HG03039 (cell line): Measurements from ENCODE around the gene TRABD2B.

ENCODE experiments used
- ATAC-seq: cut with Tn5 transposase; IDR thresholded peaks from one replicate; pipeline ENCODE4 v1.9.1; 2021; ENCODE audit warnings: mild to moderate bottlenecking, moderate library complexity; ENCODE audit not compliant: unreplicated experiment

The TRABD2B gene

DNA sequence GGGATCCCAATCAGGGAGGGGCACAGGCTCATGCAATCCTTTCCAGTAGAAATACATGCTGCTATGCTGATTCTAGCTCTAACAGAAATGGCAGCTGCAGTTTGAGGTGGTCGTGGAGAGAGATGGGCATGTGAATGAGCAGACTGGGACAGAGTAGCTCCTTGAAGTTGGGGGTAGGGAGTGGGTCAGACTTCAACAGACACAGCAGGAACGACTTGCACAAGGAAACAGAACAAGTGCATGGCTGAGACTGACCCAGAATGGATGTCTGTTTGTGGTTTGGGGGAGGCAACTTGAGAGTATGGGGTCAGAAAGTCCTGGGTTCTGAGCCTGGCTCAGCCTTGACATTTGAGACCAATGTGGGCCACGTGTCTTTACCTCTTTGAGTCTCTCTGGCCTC is 25.1 kb upstream of the TRABD2B start:
- no peak for ATAC-seq

DNA sequence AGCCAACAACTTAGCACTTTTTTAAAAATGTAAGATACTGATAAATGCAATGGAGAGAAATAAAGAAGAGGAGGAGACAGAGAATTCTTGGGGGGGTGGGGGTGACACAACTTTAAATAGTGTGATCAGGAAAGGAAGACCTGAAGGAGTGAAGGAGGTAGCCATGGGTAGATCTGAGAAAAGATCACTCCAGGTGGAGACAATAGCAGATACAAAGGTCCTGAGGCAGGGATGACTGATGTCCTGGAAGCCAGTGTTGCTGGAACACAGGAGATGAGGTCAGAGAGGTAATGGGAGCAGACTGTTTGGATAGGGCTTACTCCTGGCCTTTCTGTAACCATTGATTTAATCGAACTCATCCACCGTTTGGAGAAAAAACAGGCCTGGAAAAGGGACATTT is 24.6 kb upstream of the TRABD2B start:
- no peak for ATAC-seq

DNA sequence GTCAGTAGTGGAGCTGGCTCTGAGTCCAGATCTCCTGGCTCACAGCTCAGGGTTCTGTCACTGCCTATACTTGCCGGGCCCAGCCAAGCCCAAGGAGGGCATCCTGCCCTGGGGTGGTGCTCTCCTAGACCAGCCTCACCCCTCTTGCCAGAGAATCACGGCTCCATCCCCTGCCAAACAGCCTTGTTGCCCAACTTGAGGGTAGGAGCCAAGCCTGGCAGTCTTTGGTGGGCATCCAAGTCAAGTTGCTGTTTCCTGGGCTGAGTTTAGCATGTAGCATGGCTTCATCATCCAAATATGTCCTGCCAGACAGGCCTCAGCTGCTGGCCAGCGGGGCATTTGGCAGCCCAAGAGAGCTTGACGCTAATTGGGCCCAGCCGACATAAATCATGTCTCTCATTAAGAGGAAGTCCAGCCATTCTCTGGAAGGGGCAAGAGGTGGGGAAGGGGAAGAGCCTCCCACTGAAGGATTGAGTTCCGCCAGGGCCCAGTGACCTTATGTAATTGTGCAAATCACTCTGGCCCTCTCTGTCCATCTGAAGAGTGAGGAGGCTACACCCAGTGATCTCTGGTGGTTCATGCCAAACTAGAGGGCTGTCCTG is 22.6 kb upstream of the TRABD2B start:
- no peak for ATAC-seq

DNA sequence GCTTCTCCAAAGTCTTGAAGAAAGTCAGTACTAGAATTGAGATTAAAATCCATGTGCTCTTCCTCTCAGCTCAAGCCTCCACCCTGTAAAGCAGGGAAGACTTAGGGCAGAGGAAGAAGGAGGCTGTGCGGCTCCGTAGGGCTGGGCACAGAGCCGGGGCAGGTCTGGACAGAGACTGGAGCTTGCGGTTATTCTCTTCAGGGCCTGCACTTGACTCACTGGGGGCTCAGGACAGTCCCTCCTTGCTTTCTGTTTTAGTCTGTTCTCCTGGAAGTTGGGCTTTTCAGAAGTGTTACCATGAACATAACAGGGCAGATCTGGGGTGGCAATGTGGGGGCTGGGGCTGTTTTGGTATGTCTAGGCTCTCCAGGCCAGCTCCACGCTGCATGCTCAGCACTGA is 21.6 kb upstream of the TRABD2B start:
- ATAC-seq: no peak

DNA sequence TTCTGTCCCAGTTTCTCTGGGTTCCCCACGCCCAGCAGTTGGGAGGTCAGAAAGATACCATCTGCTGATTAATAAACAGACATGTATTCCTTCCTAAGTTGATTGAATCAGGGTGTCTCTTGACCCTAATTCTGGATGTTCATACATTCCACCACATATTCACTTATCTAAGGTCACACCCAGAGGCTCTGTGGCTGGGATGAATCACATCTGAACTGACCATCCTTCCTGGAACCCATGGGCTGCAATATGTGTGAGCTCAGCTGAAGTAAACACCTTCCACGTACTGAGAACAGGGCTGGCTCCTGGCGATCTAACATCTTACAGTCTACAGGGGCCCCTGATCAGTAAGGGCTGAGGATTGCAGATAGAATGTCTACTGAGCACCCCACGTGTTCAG is 20.5 kb upstream of the TRABD2B start:
- ATAC-seq: no peak

DNA sequence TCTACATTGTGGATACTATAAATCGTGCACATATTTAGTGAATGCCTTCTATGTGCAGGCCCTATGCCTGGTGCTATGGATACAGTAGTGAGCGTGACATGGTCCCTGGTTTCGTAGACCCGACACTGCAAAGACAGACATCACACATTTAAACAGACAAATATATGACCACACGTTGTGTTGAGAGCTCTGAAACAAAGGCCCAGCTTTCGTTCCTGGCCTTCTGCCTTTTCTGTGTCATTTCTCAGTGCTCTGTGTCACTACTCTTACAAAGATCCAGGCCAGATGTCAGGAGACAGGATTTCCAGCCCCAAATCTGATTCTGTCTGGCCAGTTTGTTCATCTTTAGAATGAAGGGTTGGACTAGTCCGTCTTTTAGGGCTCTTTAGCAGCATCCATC is 19.3 kb upstream of the TRABD2B start:
- ATAC-seq: no peak

DNA sequence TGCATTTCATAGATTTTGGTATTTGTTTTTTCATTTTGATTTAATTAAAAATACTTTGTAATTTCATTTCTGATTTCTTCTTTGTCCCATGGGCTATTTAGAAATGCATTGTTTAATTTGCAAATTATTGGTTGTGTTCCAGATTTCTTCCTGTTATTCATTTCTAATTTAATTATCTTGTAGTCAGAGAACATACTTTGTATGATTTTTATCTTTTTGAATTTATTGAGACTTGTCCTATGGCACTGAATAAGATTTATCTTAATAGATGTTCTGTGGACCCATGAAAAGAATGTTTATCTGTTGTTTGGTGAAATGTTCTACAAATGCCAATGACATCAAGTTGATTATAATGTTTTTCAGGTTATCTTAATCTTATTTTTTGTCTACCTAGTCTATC is 16.1 kb upstream of the TRABD2B start:
- ATAC-seq: no peak

DNA sequence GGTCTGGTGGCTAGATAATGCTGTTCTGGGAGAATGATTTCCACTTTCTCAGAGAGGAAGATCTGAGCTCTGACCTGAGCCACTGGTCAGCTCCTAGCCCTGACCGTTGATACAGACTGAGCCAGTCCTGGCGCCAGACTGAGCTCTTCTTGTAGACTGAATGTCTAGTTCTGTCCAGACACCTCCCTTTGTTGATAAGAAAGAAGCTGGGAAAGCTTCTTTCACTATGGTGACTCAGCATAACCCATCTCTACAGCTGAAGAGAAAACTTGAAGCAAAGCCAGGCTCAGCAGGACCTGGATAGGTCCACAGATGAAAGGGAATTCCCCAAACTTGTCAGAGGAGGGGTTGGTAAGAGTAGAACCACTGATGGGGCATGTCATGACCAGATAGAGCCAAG is 9.9 kb upstream of the TRABD2B start:
- no peak for ATAC-seq

DNA sequence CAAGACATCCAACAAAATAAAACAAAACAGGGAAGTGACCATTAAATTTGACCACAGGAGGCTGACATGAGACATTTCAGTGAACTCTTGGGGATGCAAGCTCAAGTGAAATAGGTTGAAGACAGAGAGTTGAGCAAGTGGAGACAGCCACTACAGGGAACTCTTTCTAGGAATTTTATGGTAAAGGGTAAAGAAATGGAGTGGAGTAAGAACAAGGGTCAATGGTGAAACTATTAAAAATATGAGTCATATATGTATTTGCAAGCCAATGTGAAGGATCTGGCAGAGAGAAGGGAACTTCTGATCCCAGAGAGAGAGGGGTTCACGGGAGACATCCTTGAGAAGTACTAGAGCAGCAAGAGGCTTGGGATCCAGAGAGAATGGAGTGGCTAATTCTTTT is 9.1 kb upstream of the TRABD2B start:
- no peak for ATAC-seq

DNA sequence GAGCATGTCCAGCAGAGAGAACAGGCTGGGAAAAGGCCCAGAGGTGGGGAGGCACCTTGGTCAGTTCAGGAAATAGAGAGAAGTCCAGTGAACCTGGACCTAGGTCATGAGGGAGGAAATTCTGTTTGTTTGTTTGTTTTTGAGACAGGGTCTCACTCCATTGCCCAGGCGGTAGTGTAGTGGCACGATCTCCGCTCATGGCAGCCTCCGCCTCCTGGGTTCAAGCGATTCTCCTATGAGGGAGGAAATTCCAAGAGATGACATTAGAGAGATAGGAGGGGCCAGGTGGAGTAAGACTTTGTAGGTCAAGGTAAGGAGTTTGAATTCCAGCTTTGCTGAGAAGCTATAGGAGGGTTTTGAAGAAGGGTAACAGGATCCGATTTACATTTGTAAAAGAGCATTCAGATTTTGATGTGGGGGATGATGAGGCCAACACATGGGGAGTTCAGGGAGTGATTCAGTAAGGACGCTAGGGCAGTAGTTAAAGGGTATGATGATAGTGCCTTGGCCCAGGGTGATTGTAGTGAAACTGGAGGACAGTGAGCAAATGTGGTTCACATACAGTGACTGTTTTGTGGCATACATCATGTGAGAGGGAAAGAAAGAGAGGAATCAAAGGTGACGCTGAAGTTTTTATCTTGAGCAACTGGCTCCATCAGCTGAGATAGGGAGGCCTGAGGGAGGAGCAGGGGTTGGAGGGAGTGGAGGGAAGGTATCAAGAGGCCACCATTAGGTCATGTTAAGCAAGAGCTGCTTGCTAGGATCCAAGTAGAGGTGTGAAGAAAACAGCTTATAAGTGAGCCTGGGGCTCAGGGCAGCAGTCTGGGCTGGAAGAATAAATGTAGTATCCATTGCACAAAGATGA is 8.3 kb upstream of the TRABD2B start:
- ATAC-seq: no peak

DNA sequence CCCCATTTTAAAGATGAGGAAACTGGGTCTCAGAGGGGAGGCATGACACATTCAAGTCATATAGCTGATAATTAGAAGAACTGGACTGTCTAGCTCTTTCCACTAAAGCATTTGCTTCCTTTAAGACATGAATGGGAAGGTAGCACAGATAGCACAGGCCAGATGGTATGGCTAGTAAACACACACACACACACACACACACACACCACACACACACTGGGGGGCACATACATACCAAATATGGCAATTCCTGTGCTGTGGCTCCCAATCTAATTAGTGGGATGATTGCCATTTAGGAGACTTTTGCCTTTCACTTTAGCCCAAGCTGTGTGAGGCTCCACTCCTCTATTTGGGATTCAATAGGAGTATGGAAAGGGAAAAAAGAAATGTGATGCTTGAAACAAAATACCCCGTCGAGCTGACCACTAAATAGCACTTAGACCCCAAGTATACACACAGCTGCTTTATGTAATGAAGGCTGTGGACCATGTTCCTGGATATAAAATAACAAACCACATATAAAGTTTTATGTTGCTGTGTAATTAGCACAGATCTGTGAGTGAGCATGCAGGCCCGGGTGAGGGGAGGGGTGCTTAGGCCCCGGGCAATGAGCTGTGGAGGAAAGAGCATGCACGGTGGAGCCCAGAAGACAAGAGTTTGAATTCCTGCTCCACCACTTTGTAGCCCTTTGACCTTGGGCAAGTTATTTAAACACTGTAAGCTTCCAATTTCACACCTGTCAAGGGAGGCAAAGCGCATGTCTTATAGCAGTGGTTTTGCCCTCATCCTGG is 6.8 kb upstream of the TRABD2B start:
- no peak for ATAC-seq

DNA sequence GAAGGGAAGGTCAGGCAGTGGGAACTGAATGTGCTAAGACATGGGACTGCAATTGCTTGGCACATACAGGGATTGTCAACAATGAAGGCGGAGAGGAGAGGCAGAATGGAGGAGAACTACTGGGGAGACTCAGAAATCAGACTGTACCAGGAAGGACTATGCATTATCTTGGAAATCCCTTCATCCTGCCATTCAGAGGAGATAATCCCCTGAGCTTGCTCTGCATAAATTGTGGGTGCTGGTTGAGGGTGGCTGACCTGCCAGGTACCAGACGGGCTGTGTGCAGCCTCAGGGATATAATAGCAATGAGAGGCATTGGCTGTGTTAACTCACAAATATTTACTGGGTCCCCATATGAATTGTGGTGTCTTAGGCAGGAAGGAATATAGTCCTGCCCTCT is 5.0 kb upstream of the TRABD2B start:
- no peak for ATAC-seq

DNA sequence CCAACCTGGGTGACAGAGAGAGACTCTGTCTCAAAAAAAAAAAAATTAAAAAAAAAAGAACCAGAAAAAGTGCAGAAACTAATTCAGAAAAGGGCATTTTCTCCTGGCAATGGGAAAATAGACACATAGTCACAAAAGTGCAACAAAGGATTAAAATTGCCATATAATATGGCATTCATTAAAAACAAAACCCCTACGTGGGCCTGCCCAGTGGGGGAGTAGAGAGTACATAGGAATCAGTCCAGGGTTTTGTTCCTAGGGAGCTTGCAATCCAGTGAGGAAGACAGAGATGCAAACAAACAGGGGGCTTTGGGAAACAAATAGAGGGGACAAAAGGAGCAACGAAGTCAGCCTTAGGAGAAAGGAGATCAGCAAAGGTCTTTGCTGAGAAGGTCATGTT is 4.5 kb upstream of the TRABD2B start:
- no peak for ATAC-seq

DNA sequence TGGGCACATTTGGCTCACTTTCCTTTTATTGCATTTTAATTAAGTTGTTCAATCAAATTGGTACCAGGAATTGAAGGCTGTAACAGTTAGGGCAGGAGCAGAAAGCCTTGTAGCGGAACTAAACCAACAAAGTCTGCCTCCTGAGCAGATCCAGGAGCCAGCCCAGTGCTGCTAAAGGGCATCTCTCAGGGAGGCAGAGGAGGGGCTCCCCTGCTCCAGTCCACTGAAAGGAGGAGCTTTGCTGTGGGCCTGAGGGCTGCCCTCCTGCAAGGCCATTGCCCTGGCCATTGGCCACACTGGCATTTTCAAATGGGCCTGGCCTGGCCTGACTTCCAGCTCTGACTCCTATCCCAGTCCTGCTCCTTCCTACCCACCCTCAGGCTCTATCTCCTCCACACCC is 3.7 kb upstream of the TRABD2B start:
- no peak for ATAC-seq

DNA sequence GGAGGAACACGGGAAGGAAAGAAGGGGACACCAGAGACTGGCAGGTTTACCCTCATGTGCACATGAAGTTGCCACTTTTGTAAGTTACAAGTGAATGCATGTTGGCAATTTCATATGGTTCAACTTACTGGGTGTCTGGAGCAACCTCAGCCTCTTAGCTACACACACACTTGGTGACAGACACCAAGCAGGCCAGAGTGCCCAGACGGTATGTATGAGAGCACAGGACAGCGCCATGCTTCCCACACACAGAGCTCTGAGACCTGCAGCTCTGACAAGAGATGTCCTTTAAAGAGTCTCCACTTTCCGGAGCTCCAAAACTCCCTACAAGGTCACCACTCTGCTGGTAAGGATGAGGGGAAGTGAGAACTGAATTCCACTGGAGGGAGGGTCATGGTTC is 1.9 kb upstream of the TRABD2B start:
- ATAC-seq: no peak

DNA sequence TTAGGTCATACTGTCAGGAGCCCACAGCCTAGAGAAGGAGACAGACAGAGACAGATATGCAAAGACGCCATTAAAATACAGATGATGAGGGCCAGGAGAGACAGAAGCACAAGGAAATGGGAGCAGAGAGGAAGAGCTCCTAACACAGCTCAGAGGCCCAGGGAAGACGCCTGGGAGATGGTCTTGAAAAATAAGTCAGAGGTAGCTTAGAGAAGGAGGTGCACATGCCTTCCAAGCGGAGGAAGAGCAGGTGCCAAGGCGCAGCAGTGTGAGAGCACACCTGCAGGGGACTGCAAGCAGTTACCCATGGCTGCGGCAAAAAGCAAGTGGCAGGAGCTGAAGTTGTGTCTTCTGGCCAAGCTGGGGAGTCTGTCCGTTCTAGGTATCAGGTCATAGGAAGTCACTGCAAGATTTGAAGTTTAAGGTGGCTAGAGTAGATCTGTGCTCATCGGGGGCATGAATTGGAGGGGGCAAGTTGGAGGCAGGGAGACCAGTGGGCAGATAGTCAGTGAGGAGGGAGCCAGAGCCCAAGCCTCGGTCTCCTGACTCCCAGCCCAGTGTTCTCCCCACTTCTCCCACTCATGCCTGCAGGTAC is 1.3 kb upstream of the TRABD2B start:
- no peak for ATAC-seq

DNA sequence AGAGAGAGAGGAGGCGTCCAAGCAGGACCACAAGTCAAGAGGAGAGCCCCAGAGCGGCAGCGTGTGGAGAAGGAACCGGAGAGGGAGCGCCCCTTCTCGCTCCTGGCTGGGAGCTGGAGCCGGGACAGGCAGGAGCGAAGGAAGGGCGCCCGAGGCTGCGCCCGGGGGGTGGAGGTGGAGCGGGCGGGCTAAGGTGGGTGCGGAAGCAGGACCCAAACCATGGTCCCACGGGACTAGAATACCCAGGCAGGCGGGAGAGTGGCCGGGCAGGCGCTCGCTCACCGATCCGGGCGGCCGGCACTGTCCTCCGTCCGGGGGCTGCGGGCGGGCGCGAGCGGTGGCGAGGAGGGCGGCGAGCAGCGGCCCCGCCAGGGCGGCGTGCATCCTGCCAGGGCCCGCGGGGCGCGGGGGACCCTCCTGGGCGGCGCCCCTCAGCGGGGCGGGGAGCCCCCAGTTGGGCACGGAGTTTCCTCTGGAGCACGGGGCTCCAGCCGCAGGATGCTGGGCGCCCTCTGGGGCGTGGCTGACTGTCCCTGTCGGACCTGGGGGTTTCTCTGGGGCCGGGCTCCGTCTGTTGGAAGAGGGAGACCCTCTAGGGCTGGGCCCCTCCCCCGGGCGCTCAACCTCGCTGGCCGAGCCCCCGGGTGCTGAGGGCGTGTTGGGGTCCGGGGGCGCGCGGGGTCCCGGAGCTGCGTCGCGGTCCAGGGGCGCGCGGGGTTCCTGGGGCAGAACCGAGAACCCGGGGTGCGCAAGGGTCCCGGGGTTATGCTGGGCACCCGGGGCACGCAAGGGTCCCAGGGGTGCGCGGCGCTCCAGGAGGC is 569 bp downstream of the TRABD2B start:
- ATAC-seq: no peak

DNA sequence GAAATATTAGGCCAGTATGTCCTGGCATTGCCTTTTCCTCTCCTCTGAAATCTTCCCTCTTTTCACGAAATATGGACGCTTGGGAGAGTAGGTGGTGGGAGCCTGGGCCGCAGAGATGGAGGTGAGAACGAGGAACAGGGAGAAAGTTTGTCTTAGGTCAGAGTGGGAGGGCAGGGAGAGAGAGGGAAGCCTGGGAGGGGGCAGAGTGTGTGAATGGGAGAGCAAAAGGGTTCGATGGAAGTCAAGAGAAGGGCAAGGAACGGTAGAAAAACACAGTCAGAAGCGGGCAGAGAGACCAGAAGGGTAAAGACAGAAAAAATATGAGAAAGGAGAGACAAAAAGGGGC is 1.2 kb downstream of the TRABD2B start:
- no peak for ATAC-seq

DNA sequence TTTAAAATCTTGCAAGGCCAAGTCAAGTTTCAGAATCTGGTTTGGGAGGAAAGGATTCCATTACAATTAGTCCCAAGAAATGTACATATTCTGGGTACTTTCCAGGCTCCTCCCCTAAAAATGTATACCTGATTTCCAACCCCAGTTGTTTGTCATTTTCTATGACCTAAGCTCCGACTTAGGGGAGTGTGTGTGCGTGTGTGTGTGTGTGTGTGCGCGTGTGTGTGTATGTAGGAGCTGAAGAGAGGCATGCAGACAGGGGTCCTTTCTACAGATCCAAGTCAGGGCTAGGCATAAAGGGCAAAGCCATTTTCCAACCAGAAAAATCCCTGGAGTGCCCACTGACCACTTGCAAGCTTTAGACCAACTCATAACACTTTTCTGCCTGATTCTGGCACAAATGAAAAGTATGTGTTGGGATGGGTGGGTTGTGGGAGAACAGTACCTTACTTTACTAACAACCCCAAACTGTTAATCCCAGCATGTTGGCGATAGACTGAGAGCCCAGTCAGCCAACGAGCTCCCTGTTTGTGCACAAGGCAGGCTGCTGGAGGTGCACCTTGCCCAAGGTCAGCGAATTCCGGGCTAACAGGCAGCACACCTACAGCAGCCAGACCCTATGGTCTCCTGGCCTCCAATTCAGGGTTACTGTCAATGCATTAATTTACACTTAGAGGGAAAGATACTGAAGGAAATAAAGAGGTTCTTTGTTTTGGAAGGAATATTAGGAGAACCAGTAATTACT is 1.7 kb downstream of the TRABD2B start:
- no peak for ATAC-seq
